Medulla oblongata (tissue), 1 donor: ENCODE measurements around the gene PTTG1.

Experiments
- DNase-seq: peaks from one replicate; pipeline ENCODE4 v3.0.0-alpha.2; 2015; ENCODE audit errors: extremely low spot score

The PTTG1 gene

DNA sequence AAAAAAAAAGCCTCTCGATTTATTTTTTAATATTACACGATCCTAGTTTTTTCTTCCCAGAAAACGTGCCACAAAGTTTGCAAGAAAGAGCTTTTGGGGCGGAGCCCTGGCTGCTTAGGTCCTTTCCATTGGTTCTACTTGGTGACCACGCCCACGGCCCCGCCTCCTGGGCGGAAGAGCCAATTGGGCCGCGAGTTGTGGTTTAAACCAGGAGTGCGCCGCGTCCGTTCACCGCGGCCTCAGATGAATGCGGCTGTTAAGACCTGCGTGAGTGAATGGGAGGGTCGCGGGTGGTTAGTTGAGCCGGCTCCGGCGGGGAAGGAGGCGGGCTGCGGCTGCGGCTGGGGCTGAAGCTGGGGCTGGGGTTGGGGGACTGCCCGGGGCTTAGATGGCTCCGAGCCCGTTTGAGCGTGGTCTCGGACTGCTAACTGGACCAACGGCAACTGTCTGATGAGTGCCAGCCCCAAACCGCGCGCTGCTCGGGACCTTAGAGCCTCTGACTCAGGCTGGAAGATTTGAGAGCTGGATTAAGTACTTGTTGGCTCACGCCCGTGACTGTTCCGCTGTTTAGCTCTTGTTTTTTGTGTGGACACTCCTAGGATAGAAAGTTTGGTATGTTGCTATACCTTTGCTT lies at the start of gene PTTG1:
TSS of gene PTTG1 (plus strand) at position 231 of the 634 bp plus-strand sequence. CDS start 458 bp downstream, outside the sequence.
- DNase-seq = peak; percentile 97

DNA sequence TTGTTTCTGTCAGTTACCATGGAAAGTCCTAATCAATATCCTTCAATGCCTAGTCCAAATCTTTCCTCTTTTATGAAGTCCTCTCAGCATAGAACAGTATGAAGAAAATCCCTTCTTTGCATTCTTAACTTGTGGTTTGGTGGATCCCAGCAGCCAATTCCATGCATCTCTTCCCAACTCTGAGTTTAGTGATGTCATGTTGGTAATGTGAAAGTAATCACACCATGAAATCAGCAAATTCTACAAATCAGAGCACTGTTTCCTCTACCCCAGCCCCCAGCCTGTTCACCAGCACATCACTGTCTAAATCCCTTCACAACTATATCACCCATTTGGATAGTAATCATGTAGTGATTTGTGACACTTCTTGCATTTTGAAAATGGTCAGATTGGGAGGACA lies 46.5 kb upstream of the PTTG1 start:
- no peak for DNase-seq

DNA sequence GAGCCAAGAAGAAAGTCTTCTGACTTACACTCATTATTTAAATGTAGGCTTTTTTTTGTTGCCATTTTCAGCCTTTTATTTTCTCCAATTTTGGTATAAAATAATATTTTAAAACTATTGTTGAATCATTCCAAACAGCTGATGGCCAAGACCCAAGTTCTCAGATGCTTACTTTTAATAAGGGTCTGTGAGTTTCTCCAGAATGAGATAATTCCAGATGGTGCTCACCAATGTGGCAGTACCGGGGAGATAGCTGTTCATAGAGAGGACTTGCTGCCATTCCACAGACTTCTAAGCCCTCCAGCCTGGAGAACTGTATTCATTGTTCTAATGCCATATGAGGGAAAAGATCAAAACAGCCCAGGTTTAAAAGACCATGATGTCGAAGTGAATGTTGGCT lies 46.0 kb upstream of the PTTG1 start:
- no peak for DNase-seq

DNA sequence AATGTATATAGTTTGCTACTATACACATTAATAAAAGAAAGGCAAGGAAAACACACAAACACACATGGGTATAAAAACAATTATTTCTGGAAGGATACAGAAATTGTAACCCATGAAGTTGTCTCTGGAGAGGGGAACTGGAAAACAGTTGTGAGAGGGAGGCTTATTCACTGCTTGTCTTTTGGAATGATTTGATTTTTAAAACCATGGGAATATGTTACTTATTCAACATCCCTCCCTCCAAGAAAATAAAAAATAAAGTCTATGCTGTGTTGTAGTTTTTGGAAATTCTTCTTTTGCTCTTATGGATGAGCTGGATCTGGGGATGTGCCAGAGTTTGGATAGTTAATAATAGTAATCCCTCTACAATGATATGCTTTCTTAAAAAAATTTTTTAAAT lies 45.2 kb upstream of the PTTG1 start:
- DNase-seq = no peak

DNA sequence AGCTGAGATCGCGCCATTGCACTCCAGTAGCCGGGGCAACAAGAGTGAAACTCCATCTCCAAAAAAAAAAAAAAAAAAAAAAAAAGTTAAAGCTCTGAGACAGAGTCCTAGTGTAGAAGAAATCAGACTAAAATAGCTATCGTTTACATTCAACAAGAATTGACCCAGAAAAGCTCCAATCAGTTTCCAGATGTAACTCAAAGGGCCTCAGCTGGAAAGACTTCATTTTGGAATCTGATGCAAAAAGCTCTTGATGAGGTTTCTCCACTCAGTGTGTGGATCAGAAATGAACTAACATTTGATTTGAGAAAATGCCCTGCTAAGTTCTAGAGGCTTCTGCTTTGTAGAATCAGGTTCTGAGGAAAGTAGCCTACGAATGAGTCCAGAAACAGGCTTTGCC lies 44.0 kb upstream of the PTTG1 start:
- DNase-seq = no peak

DNA sequence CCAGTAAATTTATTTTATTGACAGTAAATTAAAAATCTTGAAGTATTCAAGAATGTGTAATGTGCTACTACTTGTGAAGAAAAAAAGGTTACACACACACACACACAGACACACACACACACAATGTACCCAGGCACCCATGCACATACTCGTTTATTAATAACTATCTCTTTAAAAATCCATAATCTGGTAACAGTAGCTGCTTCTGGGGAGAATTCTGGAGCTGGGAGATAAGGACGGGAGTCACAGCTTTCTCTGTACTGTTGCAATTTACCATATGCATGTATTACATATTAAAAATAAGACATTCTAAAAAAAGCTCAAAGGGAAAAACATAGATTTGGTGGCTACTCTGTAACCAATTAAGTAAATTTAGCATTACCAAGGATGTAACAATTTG lies 43.3 kb upstream of the PTTG1 start:
- no peak for DNase-seq

DNA sequence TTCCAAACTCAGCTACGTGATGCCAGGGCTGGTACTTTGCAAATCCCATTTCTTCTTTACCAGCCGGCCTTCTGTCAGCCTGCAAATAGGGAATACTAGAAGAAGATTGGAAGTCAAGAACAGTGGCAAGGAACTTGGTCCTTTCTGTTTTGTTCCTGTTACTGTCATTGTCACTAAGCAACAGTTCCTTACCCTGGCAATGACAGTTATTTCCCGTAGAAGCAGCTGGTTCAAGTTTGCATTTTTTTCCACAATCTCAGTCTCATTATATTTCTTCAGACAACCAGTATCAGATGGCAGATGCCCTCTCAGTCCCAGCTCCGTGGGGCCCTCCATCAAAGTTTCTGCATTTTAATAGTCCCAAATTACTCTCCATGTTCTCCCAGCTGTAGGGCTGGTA lies 42.1 kb upstream of the PTTG1 start:
- DNase-seq = no peak

DNA sequence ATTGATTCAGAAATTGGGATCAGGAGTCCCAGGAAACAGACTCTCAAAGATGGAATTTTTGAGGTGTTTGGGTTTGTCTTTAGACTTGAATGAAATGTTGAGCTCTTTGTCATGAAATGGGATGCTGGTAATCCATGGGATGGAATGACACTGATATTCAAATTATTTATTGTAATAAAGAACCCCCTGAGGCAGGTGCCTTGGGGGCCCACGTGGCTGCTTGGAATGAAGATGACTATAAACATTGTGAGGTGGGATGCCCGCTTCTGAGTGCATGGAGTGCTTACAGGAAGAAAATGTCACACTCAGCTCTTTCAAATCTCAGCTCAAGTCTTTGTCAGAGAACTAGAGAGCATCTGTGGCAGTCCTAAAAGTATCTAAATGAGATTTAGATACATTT lies 41.6 kb upstream of the PTTG1 start:
- no peak for DNase-seq

DNA sequence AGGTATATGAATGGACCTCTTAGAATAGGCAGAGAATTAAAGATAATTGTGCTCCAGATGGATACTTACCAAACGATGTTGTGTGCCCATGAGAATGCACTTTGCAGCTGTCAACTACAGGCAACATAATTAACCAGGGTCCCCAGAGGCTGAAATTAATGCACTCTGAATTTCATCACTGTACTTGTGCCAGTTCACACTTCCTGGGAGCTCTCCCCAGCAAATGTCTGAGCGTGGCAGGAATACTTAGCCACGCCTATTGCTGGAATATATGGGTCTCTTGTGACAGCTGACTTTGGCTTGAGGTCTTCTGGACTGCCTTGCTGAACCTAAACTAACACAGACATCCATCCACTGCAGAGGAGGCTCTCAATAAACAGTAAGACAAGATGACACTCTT lies 39.3 kb upstream of the PTTG1 start:
- no peak for DNase-seq

DNA sequence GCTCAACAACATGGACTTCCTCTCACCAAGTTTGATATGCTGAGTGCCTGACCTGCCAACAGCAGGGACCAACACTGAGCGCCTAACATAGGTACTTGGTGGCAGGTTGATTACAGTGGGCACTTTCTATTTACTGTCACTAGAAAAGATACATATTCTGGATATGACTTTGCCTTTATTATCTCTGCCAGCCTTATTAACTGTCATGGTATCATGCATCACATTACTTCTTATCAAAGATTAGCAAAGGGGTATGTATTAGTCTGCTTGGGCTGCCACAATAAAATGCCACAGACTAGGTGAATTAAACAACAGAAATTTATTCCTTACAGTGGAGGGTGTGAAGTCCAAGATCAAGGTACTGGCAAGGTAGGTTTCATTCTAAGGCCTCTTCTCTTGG lies 37.0 kb upstream of the PTTG1 start:
- no peak for DNase-seq

DNA sequence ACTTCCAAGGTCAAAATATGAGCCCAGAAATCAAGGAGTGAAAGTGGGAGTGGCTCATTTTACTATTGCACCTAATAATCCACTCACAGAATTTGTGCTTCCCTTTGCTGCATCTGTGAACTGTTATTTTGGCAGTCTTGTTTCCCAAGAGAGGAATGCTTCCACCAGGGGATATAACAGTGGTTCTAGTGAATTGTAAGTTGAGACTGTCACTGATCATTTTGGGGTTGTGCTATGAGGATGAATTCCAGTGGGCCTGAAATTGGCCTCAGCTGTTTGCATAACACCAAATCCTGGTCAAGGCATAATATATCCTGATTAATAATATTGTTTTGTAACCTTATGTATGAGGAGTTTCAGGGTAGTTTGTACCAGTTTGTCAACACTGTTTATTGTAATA lies 36.2 kb upstream of the PTTG1 start:
- no peak for DNase-seq

DNA sequence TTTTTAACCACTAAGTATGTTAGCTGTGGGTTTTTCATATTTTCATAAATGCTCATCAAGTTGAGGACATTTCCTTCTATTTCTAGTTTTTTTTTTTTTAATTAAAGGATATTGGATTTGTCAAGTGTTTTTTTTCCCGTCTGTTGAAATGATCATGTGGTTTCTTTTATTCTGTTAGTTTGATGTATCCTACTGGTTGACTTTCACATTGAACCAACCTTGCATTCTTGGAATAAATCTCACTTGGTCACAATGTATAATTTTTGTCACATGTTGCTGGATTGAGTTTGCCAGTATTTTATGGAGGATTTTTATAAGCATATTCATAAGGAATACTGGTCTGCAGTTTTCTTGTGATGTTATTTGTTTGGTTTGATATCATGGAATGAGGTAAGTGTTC lies 34.2 kb upstream of the PTTG1 start:
- no peak for DNase-seq

DNA sequence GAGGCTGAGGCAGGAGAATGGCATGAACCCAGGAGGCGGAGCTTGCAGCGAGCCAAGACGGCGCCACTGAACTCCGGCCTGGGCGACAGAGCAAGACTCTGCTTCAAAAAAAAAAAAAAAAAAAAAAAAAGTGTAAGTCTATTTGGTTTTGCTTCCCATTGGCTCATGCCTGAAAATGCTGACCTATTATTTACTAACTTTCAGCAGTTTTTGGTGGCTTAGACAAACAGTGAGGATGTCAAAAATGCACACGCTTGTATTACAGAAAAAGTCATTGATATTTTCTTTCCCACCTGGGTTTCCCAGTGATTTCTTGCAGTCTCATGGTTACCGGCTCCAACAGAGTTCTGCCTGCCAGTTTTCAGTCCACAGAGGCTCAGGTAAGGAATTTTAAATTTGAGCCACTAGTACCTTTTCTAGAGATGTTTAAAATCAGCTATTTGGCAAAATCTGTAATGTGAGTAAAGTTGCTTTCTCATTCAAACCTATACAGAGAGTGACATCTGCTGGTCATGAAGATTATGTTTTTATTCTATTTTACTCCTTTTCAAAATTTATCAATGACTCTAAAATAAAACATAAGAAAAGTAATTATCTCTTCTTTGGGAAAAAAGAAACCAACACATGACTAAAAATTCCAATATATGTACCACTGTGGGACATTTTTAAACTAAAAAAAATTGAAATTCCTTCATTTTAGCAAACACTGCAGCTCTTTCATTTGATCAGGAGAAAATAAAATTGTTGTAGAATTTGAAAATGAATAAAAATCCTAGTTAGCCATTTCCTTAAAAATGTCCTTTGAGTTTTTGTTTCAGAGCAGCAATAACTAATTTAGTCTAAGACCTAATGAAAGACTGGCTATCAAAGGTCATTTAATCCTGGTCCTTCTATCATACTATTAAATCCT lies 30.6 kb upstream of the PTTG1 start:
- peak; percentile 34 for DNase-seq

DNA sequence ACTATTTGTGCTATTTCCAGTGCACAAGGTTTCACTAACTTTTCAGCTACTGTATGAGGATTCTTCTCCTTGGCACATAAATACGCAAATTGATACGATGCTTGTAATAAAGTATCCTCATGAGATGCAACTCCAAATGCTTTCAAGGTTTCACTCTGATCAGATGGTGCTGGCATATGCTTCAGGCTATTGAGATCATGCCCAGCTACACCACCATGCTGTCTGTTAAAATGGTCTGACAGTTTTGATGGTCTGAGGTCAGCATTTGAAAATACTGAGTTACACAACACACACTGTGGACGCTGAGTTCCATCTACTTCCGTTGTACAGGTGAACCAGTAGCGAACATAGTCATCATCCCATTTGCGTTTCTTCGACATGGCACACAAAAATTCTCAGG lies 26.5 kb upstream of the PTTG1 start:
- no peak for DNase-seq

DNA sequence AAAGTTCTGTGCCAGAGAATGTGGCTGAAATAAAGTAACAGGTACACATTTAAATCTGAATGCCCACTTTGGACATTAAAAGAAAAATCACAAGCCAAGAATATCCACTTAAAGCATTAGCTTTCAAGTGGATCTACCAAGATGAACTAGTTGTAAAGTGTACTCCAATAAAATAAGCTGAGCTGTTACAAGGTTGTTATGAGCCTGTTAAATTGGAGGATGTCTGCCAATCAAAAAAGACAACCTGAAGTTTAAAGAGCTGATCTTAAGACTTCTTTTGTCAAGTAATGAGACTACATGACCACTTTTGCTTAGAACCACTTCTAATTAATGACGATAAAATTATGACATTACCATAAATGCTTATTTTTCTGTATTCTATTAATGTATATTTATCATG lies 24.2 kb upstream of the PTTG1 start:
- DNase-seq = no peak

DNA sequence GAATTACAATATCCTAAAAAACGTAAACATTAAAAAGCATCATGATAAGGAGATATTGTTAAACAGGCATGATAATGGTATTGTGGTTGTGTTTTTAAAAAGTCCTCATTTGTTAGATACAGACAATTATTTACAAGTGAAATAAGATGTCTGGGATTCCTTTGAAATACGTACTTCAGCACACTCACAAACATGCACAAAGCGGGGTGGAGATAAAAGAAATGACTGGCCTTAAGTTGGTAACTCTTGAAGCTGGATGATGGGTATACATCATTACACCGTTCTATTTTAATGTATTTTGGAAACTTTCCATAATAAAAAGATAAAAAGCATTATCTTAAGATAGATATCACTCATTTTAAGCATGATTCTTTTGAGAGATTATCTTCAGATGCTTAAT lies 22.8 kb upstream of the PTTG1 start:
- no peak for DNase-seq

DNA sequence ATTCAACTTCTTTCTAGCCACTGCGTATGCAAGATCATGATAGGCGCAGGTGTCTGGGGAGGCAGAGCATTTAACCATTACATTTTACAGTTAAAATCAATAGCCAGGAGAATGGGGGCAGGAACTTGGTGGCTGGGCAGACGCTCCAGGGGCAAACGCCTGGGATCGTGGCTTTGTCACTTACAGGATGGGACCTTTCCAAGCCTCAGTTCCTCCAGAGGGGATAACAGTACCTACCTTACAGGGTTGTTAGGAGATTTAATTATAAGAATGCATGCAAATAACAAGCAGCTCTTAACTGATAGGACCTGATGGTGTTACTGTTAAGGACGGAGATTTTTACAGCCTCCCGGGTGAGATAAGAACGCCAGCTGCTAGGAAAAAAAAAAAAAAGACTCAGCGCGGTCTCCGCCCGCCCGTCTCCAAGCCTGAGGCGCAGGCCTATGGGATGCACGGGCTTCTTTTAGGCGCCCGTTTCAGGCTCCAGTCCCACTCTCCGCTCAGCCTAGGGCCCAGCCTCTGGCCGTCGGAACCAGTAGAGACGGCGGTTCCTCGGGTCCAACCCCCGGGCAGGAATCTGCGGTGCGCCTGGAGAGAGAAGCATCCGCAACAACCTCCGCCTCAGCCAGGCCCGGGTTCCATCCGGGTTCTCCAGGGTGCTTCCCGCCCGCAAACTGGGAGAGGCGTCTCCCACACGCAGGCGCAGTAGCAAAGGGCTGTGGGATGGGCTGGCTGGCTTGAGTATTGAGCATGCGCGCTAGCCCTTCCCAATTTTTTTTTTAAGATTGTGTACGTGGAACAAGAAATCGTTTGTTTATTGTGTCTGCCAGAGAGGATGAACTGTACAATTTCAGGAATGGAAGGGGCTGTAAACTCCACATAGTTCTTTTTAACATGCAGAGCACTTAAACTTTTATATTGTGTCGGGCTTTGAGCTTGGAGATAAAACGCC lies 22.0 kb upstream of the PTTG1 start, which contains the start of gene FAM200C:
TSS of gene FAM200C (minus strand) at position 653 of the 952 bp plus-strand sequence. CDS start 4,564 bp downstream, outside the sequence.
- DNase-seq = peak; percentile 96

DNA sequence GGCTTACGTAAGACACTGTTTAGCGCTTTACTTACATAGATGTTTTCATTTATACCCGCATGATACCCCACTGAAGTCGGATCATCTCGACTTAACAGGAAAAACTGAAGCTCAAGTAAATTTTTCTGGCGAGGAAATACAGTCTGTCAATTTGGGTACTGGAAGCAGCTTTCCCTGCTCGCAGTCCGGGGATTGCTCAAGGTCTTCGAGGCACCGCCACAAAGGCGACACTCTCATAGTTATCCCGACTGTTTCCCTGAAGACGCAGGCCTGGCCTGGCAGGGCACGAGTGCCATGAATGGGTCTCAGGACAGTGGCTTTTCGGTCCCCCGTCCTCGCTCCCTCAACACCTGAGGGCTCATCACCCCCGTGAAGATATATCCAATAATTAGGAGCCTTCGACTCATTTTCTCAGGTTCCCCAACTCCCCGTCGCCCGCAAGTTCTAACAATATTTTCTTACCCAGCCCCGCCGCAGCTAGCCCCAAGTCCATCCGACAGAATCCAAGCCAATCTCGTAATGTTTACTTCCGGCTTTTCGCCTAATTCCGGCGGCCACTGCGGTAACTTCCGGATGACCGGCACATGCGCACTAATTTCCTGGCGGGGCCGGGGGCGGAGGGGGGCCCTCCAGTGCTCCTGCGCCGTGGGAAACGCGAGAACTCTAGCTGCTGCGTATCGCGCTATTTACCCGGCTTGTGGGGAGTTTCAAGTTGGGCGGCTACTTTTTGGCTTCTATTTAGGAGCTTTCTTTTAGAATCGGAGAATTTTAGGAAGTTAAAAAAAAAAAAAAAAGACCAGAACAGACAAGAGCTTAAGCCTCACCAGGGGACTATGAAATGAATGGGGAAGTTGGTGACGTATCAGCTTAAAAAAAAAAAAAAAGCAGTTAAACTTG lies 2.8 kb upstream of the PTTG1 start, which contains the start of gene SLU7:
TSS of gene SLU7 (minus strand) at position 521 of the 897 bp plus-strand sequence. CDS start 3,787 bp downstream, outside the sequence.
- peak; percentile 95 for DNase-seq

DNA sequence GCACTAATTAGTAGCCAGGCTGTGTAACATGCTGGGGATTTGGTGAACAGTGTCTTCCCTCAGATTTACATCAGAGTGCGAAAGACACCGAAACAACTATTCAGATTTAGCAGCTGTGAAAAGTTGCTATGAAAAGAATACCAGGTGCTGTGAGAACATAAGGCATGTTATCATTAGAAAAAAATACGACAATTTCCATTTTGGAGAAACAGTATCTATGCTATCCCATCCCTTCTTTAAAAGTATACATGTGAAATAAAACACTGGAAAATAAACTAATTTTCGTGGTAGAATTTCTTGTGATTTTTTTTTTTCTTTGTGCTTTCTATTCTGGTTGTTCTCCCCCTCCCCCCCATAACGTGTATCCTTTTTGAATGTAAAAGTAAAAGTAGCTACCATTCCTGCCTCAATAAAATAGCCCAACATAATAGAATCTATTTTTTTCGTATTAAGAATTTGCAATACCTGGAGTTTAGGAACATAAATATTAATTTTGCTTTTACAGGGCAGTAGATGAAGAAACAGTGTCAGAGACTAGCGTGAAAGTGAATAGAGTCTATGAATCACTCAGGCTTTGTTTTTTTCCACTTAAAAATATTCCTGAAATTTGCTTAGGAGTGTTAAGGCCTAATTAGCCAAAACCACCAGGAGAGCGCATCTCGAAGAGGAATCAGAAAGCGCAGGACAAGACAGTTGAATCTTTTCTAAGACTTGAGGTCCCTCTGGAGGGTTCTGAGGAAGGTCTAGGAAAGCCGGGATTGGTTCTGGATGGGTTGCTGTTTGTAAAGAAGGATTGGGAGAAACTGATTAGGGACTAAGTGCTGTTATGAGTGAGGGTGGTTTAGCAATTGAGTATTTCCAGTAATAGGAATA lies 2.0 kb upstream of the PTTG1 start:
- peak; percentile 17 for DNase-seq

DNA sequence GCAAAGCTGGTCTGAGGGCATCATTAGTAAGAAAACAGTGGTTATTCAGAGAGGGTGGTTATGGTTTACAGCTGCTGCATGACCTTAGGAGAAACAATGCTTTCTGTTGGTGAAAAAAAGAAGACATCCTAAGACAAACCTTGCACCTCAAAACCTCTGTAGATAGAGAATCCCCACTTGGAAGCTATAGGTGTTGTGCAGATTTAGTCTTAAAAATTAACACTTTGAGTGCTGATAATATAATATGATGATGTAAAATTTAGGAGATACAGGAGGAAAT lies 1.4 kb upstream of the PTTG1 start:
- no peak for DNase-seq
